Activated CD4-positive, alpha-beta T cell treated with anti-CD3 and anti-CD28 coated beads, Interleukin-2, amount 50 U/mL, for 4 hours (primary cell): ENCODE results near the gene EGR1.
A peak's percentile ranks its signal among the peaks of the same experiment; 100 is the strongest.

Experiments
- DNase-seq, 2 experiments: peaks; one replicate each; pipeline ENCODE4 v3.0.0-alpha.2; 2020

EGR1 gene

GRCh38 chr5:138454121-138454520 lies 11.2 kb upstream of the EGR1 start:
- no peak for DNase-seq

GRCh38 chr5:138455232-138455930 lies 9.9 kb upstream of the EGR1 start:
- no peak for DNase-seq

- no peak for DNase-seq
Observed at GRCh38 chr5:138457531-138458275, 7.6 kb upstream of the EGR1 start.

GRCh38 chr5:138458384-138458783 lies 6.9 kb upstream of the EGR1 start:
- no peak for DNase-seq

GRCh38 chr5:138458856-138459255 lies 6.4 kb upstream of the EGR1 start:
- DNase-seq: no peak

- DNase-seq: peak; percentile 84 to 91
Observed at GRCh38 chr5:138459311-138459933, 5.9 kb upstream of the EGR1 start.

GRCh38 chr5:138460032-138460693 lies 5.1 kb upstream of the EGR1 start:
- DNase-seq: no peak

GRCh38 chr5:138461343-138462125 lies 3.7 kb upstream of the EGR1 start:
- DNase-seq: no peak

- DNase-seq: no peak
Observed at GRCh38 chr5:138463419-138464007, 1.8 kb upstream of the EGR1 start.

GRCh38 chr5:138464008-138464387 lies 1.3 kb upstream of the EGR1 start:
- peak; percentile 84 to 88 for DNase-seq

- peak; percentile 92 to 95 for DNase-seq
Observed at GRCh38 chr5:138464388-138465260, 655 bp upstream of the EGR1 start.

- peak; percentile 44 to 47 for DNase-seq
Observed at GRCh38 chr5:138466125-138466899, 1.0 kb downstream of the EGR1 start.

- DNase-seq: peak; percentile 32 to 33
Observed at GRCh38 chr5:138466900-138467710, 1.8 kb downstream of the EGR1 start.

- peak; percentile 26 for DNase-seq
Observed at GRCh38 chr5:138467711-138468132, 2.4 kb downstream of the EGR1 start.

- no peak for DNase-seq
Observed at GRCh38 chr5:138468133-138468965, 3.1 kb downstream of the EGR1 start.

GRCh38 chr5:138468966-138469539 lies 3.8 kb downstream of the EGR1 start:
- no peak for DNase-seq

GRCh38 chr5:138469540-138470321 lies 4.5 kb downstream of the EGR1 start:
- peak; percentile 60 to 67 for DNase-seq
